Thyroid gland (tissue), 4 donors: Measurements from ENCODE around the gene IL17RC.

Experiments
- CTCF ChIP-seq, 6 experiments: fragments of 200-600 bp in 3 of 6; fragments of 450-650 bp in 3 of 6; sonication (generic) in 3 of 6; IDR thresholded peaks; one replicate each; pipeline ENCODE4 v1.5.1; 2016 to 2019; ENCODE audit warnings: antibody characterized with exemption in 6 of 6, mild to moderate bottlenecking in 2 of 6, inconsistent platforms in 1 of 6, moderate library complexity in 1 of 6
- POLR2A ChIP-seq, 2 donors: fragments of 450-650 bp; IDR thresholded peaks; one replicate each; pipeline ENCODE4 v1.6.1; 2017; ENCODE audit warnings: antibody characterized with exemption in 2 of 2, mild to moderate bottlenecking in 2 of 2, moderate library complexity in 1 of 2

DNA sequence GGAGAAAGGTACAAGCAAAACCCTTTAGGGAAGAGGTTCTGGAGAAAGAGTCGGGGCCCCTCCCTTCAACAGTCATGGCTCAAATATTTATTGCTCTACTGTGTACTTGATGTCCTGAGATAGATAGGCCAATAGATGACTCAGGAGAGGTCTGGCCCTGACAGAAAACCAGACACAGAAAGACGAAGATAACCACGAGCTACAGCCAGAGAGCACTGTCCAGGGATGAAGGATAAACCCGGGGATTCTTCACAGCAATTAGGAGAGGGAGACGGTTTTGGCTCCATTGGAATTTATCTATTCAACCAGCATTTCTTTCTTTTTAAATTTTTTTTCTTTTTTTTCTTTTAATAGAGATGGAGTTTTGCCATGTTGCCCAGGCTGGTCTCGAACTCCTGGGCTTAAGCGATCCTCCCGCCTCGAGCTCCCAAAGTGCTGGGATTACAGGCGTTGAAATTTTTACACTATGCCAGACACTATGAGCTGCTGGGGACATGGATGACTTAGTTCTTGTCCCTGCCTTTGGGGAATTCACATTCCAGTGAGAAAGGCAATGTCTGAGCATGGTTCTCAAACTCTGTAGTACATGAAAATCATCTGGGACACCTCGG is 32.2 kb upstream of the IL17RC start:
- TF ChIP-seq CTCF (IDR thresholded peaks at IDR 0.05) = no peak
- TF ChIP-seq POLR2A (IDR thresholded peaks at IDR 0.05) = no peak
